GM19463 (cell line): ENCODE data around the gene RGS9BP.
"Not testable (repeated sequence)": the region's sequence is repeated elsewhere in the genome, so short reads cannot be mapped to it uniquely, and the experiment has no call there.

ENCODE experiments used
- ATAC-seq: cut with Tn5 transposase; IDR thresholded peaks from one replicate; pipeline ENCODE4 v1.9.1; 2021; ENCODE audit warnings: mild to moderate bottlenecking, moderate library complexity; ENCODE audit not compliant: unreplicated experiment

The RGS9BP gene

DNA sequence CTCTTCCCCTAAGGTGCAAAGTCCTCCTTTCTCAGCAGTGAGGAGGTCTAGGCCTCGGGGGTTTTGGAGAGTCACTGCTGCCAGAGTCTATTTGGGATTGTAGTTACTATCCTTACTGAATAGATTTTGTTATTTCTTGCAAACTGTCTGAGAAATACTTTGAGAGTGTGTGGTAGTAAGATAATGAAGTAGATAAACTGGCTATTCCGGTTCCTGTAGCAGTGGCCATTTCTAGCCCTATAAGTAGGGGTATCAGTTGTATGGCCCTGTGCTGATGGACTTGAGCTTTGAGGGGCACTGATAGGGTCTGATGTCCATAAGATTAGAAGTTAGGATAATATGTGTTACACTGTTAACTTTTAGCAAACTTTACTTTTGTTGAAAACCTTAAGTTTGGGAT is 18.7 kb downstream of the RGS9BP start:
- ATAC-seq: not testable (repeated sequence)

DNA sequence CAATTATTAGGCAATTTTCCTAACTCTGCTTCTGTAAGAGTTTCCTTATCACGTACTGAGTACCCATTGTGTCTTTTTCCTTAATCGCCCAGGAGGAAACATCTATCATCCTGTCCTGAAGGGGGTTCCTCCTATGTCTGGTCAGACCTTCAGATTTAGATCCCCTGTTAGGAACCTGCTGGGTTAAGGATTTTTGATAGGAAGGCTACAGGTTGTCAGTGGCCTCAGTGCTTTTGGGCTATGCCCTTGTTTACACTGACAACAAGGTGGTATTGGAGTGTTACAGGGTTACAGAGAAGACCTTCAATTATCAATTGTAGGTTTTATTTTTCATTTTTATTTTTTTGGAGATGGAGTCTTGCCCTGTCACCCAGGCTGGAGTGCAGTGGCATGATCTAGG is 19.2 kb downstream of the RGS9BP start:
- ATAC-seq: not testable (repeated sequence)

DNA sequence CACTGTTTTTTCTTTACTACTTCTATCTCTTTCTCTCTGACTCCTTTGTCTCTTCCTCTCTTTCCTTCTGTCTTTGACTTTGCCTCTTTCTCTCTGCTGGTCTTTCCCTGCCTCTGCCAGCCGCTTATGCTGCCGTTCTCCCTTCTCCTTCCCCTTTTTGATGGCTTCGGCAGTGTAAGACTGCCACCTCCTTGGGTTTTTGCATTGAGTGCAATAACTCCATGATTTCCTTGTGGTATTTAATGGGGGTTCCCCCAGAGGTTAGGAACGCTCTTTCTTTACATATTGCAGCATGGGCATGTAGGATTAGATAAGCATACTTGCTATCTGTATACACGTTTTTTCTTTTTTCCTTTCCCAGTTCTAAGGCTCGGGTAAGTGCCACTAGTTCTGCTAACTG is 19.9 kb downstream of the RGS9BP start:
- ATAC-seq: not testable (repeated sequence)

DNA sequence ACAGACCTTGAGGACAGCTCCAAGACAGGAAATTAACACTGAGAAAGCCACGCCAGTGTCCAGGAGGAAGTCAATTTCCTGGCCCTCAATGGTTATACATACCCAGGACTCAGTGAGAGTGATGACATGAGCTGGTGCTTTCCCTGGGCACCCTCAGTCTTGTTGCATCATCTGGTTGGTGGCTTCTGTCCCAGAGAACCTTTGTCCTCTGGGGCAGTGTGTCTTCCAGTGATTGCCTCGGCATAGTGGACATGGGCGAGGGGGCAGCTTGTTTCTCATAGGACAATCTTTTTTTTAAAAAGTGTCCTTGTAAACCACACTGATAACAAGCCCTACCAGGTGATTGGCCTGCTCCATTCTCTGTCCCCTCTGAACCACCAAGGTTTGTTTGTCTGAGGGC is 21.1 kb downstream of the RGS9BP start:
- not testable (repeated sequence) for ATAC-seq

DNA sequence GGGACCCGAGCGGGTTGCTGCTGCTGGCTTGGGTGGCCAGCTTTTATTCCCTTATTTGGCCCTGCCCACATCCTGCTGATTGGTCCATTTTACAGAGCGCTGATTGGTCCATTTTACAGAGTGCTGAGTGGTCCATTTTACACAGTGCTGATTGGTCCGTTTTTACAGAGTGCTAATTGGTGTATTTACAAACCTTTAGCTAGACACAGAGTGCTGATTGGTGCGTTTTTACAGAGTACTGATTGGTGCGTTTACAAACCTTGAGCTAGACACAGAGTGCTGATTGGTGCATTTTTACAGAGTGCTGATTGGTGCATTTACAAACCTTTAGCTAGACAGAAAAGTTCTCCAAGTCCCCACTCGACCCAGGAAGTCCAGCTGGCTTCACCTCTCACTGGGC is 24.5 kb downstream of the RGS9BP start:
- not testable (repeated sequence) for ATAC-seq

DNA sequence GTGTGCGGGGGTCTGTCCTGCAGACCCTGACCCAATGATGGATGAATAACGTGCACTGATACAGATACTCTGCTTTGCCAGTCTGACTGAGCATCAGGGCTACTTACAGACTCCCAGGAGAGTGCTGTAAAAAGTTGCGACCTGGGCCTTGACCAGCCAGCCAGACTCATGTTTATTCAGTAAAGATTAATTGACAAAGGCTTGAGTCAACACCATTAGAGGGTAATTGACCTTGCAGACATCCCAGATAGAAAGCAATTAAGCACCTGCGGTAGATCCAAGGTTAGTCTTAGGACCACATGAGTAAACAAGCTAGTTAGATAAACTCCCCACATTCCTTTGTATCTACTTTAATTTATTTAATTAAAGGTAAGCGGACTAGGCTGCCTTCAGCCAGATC is 26.4 kb downstream of the RGS9BP start:
- no peak for ATAC-seq

DNA sequence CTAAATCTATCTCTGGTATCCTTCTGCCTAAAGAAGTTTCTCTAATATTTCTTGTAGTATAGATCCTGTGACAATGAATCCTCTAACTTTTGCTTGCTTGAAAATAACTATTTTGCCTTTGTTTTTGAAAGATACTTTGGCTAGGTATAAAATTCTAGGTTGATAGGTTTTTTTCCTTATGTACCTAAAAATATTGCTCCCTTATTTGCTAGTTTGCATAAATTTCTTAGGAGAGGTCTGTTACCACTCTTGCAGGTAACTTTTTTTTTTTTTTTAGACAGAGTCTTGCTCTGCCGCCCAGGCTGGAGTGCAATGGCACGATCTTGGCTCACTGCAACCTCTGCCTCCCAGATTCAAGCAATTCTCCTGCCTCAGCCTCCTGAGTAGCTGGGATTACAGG is 28.4 kb downstream of the RGS9BP start:
- not testable (repeated sequence) for ATAC-seq

DNA sequence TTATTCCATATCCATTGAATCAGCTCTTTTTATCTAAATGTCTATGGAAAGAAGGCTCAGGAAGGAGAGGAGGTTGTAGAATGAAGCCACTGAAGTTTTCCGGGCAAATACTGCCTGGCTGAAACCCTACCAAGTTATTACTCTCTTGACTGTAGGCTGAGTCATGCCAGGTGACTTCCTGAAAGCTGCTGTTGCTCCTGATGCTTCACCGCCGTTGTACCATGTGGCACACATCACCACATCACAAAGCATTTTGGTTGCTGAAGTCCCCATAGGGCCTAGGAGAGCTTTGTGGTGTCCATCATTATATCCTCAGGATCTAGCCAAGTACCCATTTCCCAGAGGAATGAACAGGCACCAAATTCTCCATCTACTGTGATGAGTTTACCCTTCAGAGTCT is 32.8 kb downstream of the RGS9BP start:
- no peak for ATAC-seq

DNA sequence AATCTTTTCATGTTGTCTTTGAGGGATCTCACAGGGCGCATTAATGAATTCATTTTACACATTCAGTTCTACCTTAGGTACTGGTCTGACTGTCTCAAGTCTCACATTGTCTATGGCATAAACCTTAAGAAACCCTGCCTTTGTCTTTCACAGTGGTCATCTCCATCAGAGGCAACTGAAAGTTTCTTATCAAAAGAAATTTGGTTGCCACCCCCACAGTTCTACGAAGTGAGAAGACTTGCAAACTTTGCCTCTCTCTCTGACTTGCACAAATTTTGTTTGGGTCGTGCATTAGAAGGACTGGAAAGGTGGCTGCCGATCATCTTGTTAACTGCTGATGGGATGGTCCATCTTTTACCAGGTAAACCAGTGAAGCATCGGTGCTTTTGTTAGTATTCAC is 33.4 kb downstream of the RGS9BP start:
- ATAC-seq: no peak

DNA sequence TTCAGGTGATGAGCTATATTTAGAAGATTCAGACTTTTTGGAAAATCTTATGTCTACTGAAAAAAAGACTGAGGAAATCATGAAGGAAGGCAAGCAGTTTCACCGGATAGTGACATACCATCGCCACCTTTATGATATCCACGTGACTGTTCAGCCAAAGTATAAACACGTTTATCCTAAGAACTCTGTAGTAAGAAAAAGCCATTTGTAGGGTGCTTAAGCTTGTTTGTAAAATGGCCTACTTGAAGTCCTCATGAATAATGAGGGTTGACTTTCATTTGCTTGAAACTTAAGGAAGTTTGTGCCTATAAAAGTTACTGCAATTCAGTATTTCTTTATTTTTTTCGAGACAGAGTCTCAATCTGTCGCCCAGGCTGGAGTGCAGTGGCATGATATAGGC is 36.1 kb downstream of the RGS9BP start:
- ATAC-seq: no peak

DNA sequence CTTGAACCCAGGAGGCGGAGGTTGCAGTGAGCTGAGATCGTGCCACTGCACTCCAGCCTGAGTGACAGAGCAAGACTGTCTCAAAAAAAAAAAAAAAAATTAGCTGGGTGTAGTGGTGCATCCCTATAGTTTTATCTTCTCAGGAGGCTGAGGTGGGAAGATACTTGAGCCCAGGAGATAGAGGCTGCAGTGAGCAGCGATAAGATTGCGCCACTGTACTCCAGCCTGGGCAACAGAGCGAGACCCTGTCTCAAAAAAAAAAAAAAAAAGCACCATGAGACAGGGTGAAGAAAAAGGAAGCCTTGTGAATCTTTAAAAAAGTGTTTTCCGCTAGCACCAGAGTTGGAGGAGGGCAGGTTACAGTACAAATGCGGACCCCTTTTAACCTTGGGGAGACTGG is 40.6 kb downstream of the RGS9BP start:
- not testable (repeated sequence) for ATAC-seq

DNA sequence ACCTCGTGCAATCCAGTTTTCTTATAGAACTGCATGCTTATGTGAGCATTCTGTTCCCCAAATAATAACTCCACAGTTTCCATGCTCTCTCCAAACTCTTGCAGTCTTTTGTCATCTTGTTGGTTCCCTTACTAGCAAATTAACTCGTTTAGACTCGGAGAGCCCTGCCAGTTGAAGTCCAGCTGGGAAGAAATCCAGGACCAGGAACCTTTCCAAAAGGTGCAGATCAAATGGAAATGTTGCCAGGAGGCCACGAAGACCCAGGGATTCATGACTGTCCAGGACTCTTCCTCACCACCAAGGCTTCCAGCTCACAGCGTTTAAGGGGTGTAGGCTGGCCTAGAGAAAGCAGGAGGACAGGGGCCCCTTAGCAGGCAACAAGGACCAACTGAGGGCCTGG is 41.8 kb downstream of the RGS9BP start:
- ATAC-seq: no peak

DNA sequence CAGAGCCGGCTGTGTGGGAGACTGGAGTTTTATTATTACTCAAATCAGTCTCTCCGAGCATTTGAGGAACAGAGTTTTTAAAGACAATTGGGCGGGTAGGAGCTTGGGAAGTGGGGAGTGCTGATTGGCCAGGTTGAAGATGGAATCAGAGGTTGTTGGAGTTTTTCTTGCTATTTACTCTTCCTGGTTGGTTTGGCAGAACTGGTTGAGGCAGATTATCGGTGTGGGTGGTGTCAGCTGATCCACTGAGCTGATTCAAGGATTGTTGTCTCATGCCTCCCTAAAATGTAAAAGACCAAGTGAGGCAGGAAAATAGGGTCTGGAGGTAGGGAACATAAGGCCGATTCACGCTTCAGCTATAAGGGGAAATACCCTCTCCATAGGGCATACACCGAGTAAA is 42.6 kb downstream of the RGS9BP start:
- ATAC-seq: no peak

DNA sequence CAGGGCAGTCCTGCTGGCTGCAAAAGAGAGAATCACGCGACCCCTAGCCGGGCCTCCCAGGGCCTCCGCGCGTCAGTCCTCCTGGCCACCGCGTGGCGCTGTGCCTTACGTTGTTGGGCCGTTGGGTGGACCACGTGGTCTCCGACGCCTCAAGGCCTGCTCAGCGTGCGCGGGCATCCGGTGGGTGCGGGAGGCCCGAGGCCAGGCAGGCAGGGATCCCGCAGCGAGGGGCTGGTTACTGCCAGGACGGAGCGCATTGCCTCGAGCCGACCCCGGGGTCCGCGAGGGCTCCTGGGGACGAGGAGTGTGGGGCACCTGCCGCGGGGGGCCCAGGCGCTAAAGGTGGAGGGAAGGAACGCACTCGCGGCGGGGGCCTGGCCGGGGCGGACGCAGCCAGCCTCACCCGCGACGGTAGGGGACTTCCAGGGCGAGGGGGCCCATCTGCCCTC is 44.0 kb downstream of the RGS9BP start, which contains the start of gene TDRD12:
TSS of gene TDRD12 (plus strand) at position 157 of the 449 bp plus-strand sequence. CDS start 306 bp downstream, outside the sequence.
- no peak for ATAC-seq

DNA sequence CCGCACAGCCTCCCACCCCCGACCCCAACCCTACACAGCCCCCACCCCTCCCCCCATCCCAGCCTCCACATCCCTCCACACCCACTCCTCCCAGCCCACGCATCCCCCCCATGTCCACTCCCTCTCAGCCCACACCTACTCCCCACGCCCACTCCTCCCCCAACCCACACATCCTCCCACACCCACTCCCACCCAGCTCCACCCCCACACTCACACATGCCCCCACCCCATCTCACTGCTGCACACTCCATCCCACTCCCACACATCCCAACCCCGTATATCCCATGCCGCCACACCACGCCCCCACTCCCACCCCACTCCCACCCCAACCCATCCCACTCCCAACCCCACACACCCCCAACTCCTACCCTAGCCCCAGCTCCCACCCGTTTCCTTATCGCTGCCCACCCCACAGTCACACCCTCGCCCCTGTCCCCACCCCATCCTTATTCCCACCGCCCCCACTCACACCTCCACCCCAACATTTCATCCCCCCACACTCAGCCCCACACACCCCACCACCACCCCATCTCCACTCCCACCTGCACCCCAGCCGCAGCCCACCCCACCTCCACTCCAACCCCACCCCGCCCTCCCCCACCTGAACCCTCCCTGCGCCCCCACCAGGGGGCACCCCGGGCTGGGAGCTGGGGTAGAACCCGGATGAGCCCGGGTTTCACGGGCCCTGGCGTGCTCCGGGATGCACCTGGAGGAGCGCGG is 44.7 kb downstream of the RGS9BP start:
- no peak for ATAC-seq

DNA sequence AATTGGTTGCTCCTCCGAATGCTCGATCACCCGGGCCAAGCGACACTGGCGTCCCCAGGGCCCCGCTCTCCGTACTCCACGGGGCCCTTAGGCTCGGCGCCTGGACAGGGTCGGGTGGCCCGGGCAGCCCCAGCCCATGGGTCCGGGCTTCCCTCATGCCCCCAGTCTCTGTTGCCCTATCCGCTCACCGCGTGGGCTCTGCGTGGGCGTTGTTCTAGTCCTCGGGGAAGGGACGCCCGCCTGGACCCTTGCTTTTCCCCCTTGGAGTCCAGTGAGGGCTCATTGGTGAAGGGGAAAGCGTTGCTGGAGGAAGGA is 45.2 kb downstream of the RGS9BP start:
- no peak for ATAC-seq
